SK-N-SH (cell line): ENCODE data around the gene SNX24.

Source experiments
- CTCF ChIP-seq: fragments of 200-600 bp; sonication (generic); IDR thresholded peaks from 2 replicates; pipeline ENCODE4 v1.6.1; 2017; ENCODE audit warnings: antibody characterized with exemption, mild to moderate bottlenecking, moderate library complexity
- EZH2phosphoT487 ChIP-seq: fragments of 200-600 bp; sonication (generic); IDR thresholded peaks from 2 replicates; pipeline ENCODE4 v1.6.1; 2017; ENCODE audit warnings: low read depth, mixed run types, mild to moderate bottlenecking, antibody characterized with exemption, moderate library complexity, borderline replicate concordance
- FOXJ3 ChIP-seq: sonication (generic); formaldehyde crosslinking; IDR thresholded peaks from 2 replicates; pipeline ENCODE4 v1.5.1; 2020; ENCODE audit warnings: mild to moderate bottlenecking, missing genetic modification reagents
- FOXM1 ChIP-seq: IDR thresholded peaks from 2 replicates; pipeline ENCODE4 v1.4.0; 2012; ENCODE audit warnings: low read depth, mild to moderate bottlenecking
- JUND ChIP-seq: IDR thresholded peaks from 2 replicates; pipeline ENCODE4 v1.4.0; 2012
- NRF1 ChIP-seq: IDR thresholded peaks from 2 replicates; pipeline ENCODE4 v1.6.1; 2012; ENCODE audit warnings: low read depth, mild to moderate bottlenecking, low read length
- POLR2AphosphoS5 ChIP-seq: IDR thresholded peaks from 2 replicates; pipeline ENCODE4 v1.6.1; 2012; ENCODE audit warnings: low read depth, low read length
- RFX5 ChIP-seq: IDR thresholded peaks from 2 replicates; pipeline ENCODE4 v1.6.1; 2012; ENCODE audit warnings: mild to moderate bottlenecking, improper control_type of control experiment, low read length
- SIN3A ChIP-seq: IDR thresholded peaks from 2 replicates; pipeline ENCODE4 v1.6.1; 2012; ENCODE audit warnings: low read depth, mild to moderate bottlenecking, low read length, moderate library complexity, borderline replicate concordance
- SMC3 ChIP-seq: IDR thresholded peaks from 2 replicates; pipeline ENCODE4 v1.6.1; 2012; ENCODE audit warnings: low read depth, low read length, improper control_type of control experiment
- TF ChIP-seq, protein P1 (sequence below): fragments of 150-350 bp; IDR thresholded peaks from 2 replicates; pipeline ENCODE4 v1.6.1; 2017; ENCODE audit warnings: antibody characterized with exemption, low read length, low read depth, borderline replicate concordance
- TF ChIP-seq, protein P2 (sequence below): IDR thresholded peaks from 2 replicates; pipeline ENCODE4 v1.6.1; 2012; ENCODE audit warnings: mild to moderate bottlenecking, low read depth, low read length, moderate library complexity

GRCh38 chr5:122831984-122832383 is 13.4 kb upstream of the SNX24 start:
- TF ChIP-seq FOXJ3 = no peak
- no peak for TF ChIP-seq CTCF
- no peak for TF ChIP-seq JUND
- TF ChIP-seq SMC3 = no peak
- no peak for TF ChIP-seq POLR2AphosphoS5
- no peak for TF ChIP-seq SIN3A
- TF ChIP-seq, protein P1, sequence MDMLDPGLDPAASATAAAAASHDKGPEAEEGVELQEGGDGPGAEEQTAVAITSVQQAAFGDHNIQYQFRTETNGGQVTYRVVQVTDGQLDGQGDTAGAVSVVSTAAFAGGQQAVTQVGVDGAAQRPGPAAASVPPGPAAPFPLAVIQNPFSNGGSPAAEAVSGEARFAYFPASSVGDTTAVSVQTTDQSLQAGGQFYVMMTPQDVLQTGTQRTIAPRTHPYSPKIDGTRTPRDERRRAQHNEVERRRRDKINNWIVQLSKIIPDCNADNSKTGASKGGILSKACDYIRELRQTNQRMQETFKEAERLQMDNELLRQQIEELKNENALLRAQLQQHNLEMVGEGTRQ = no peak
- no peak for TF ChIP-seq FOXM1
- TF ChIP-seq RFX5 = no peak
- no peak for TF ChIP-seq EZH2phosphoT487
- TF ChIP-seq, protein P2, sequence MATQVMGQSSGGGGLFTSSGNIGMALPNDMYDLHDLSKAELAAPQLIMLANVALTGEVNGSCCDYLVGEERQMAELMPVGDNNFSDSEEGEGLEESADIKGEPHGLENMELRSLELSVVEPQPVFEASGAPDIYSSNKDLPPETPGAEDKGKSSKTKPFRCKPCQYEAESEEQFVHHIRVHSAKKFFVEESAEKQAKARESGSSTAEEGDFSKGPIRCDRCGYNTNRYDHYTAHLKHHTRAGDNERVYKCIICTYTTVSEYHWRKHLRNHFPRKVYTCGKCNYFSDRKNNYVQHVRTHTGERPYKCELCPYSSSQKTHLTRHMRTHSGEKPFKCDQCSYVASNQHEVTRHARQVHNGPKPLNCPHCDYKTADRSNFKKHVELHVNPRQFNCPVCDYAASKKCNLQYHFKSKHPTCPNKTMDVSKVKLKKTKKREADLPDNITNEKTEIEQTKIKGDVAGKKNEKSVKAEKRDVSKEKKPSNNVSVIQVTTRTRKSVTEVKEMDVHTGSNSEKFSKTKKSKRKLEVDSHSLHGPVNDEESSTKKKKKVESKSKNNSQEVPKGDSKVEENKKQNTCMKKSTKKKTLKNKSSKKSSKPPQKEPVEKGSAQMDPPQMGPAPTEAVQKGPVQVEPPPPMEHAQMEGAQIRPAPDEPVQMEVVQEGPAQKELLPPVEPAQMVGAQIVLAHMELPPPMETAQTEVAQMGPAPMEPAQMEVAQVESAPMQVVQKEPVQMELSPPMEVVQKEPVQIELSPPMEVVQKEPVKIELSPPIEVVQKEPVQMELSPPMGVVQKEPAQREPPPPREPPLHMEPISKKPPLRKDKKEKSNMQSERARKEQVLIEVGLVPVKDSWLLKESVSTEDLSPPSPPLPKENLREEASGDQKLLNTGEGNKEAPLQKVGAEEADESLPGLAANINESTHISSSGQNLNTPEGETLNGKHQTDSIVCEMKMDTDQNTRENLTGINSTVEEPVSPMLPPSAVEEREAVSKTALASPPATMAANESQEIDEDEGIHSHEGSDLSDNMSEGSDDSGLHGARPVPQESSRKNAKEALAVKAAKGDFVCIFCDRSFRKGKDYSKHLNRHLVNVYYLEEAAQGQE = no peak
- no peak for TF ChIP-seq NRF1
